Gastrocnemius medialis (tissue), 4 donors: ENCODE data around the gene MPZL3. TPM values are rescaled to one million over a fixed set of nuclear protein-coding genes. Genes with fewer than 3 reads are reported as not detected.

Experiments
- ATAC-seq, 2 donors: fragments of 150-250 bp; one replicate each; pipeline ENCODE4 v1.9.1; 2016
- DNase-seq, 2 donors: peaks; one replicate each; pipeline ENCODE4 v3.0.0-alpha.2; 2019
- H3K27ac ChIP-seq, 4 donors: fragments of 200-600 bp; sonication (generic); 1 replicate in 1 of 4; 2 replicates in 3 of 4; pipeline ENCODE4 v1.5.1; 2016 to 2018; ENCODE audit warnings: mild to moderate bottlenecking in 2 of 4, moderate library complexity in 1 of 4
- H3K27me3 ChIP-seq, 3 donors: fragments of 200-600 bp; sonication (generic) in 2 of 3; 1 replicate in 1 of 3; 2 replicates in 2 of 3; pipeline versions ENCODE4 v1.5.1 to v1.6.0; 2016 to 2019; ENCODE audit warnings: mild to moderate bottlenecking in 1 of 3, moderate library complexity in 1 of 3
- H3K36me3 ChIP-seq, 2 donors: fragments of 200-600 bp; sonication (generic) in 1 of 2; one replicate each; pipeline ENCODE4 v1.5.1; 2017 to 2018
- H3K4me1 ChIP-seq, 2 donors: fragments of 200-600 bp; sonication (generic) in 1 of 2; one replicate each; pipeline ENCODE4 v1.5.1; 2016 to 2017; ENCODE audit warnings: mild to moderate bottlenecking in 2 of 2
- H3K4me3 ChIP-seq, 4 donors: fragments of 200-600 bp; sonication (generic) in 3 of 4; 1 replicate in 1 of 4; 2 replicates in 3 of 4; pipeline ENCODE4 v1.5.1; 2016 to 2019; ENCODE audit warnings: mild to moderate bottlenecking in 2 of 4
- H3K9me3 ChIP-seq, 3 donors: fragments of 200-600 bp; sonication (generic) in 2 of 3; 1 replicate in 1 of 3; 2 replicates in 2 of 3; pipeline ENCODE4 v1.5.1; 2016 to 2019
- CTCF ChIP-seq, 5 experiments: fragments of 450-650 bp in 3 of 5; fragments of 200-600 bp in 2 of 5; sonication (generic) in 2 of 5; IDR thresholded peaks in 4 of 5; conservative IDR thresholded peaks in 1 of 5; 1 replicate in 4 of 5; 2 replicates in 1 of 5; pipeline ENCODE4 v1.5.1; 2016 to 2019; ENCODE audit warnings: antibody characterized with exemption in 5 of 5, mild to moderate bottlenecking in 3 of 5, moderate library complexity in 3 of 5
- POLR2A ChIP-seq, 2 donors: fragments of 450-650 bp; IDR thresholded peaks; one replicate each; pipeline ENCODE4 v1.6.1; 2017; ENCODE audit warnings: antibody characterized with exemption in 2 of 2, mild to moderate bottlenecking in 2 of 2, moderate library complexity in 2 of 2
- in situ Hi-C, 4 donors: fragments of 200-750 bp; cut with MboI; loops; one replicate each; pipeline versions ENCODE4 v1.15.0 to v1.8.0; 2017; ENCODE audit warnings: low sequenced_read_pairs in 4 of 4
- intact Hi-C: fragments of 100-400 bp; cut with DNase I; formaldehyde crosslinking; loops from one replicate; pipeline ENCODE4 v1.15.1; 2023; ENCODE audit warnings: low total_unique reads
- total RNA-seq, 4 donors: library from RNA; depleted of rRNA; stranded (reverse); fragments of >200 nt; gene quantifications; one replicate each; pipeline versions ENCODE4 v1.1.0 to v1.2.3, GENCODE V29; 2016

The MPZL3 gene
- total RNA-seq, 4 donors from 2014 or later: 0.10 to 2.1 (median 0.19) TPM

GRCh38 chr11:118206391-118207031 is 45.7 kb downstream of the MPZL3 start:
- intact Hi-C loops (no loop called here), in situ Hi-C loops (loop anchor here in 1 of 4 donors (10.0 kb wide), 1 partner anchor 88 kb away; no protein-coding TSS in a partner anchor)
- Histone ChIP-seq H3K4me1 (no peaks in the 10 kb centered on the region), H3K27ac (peak overlapping the region in 1 of 4 donors; percentile 4), H3K4me3 (no peak overlapping the region), H3K36me3 (no peaks in the 10 kb centered on the region), H3K9me3 (no peaks in the 10 kb centered on the region), H3K27me3 (peaks cover 0 to 10% (median 8%) of the 10 kb centered on the region in 3 donors)
- no peak for DNase-seq
- ATAC-seq: peak in 1 of 2 donors; percentile 42
- TF ChIP-seq CTCF (IDR thresholded peaks at IDR 0.05 in 4 of 5, conservative IDR thresholded peaks at IDR 0.05 in 1 of 5): no peak

GRCh38 chr11:118205606-118206378 is 46.4 kb downstream of the MPZL3 start:
- in situ Hi-C loops: loop anchor here in 1 of 4 donors (10.0 kb wide), 1 partner anchor 89 kb away; no protein-coding TSS in a partner anchor
- DNase-seq (no peak), ATAC-seq (no peak)
- no peak for TF ChIP-seq CTCF (IDR thresholded peaks at IDR 0.05 in 4 of 5, conservative IDR thresholded peaks at IDR 0.05 in 1 of 5)
- no peak for TF ChIP-seq POLR2A (IDR thresholded peaks at IDR 0.05)
- H3K36me3 ChIP-seq: no peaks in the 10 kb centered on the region
- peaks cover 0 to 10% (median 8%) of the 10 kb centered on the region in 3 donors for H3K27me3 ChIP-seq
- no peaks in the 10 kb centered on the region for H3K4me1 ChIP-seq
- intact Hi-C loops: no loop called here
- H3K9me3 ChIP-seq: no peaks in the 10 kb centered on the region
- peak overlapping the region in 1 of 4 donors; percentile 4 for H3K27ac ChIP-seq
- no peak overlapping the region for H3K4me3 ChIP-seq

- ATAC-seq: no peak
- intact Hi-C loops (no loop called here), in situ Hi-C loops (loop anchor here in 1 of 4 donors (10.0 kb wide), 1 partner anchor 92 kb away; no protein-coding TSS in a partner anchor)
- no peak overlapping the region for H3K4me3 ChIP-seq
- H3K9me3 ChIP-seq: no peaks in the 10 kb centered on the region
- H3K36me3 ChIP-seq: no peaks in the 10 kb centered on the region
- no peaks in the 10 kb centered on the region for H3K27me3 ChIP-seq
- no peak overlapping the region for H3K27ac ChIP-seq
- TF ChIP-seq CTCF (IDR thresholded peaks at IDR 0.05 in 4 of 5, conservative IDR thresholded peaks at IDR 0.05 in 1 of 5) (no peak), POLR2A (IDR thresholded peaks at IDR 0.05) (no peak)
- DNase-seq: no peak
- peaks cover 0 to 5% of the 10 kb centered on the region in 2 donors for H3K4me1 ChIP-seq
Measured at GRCh38 chr11:118202599-118203422, 49.4 kb downstream of the MPZL3 start.

- H3K4me1 ChIP-seq: peaks cover 0 to 5% of the 10 kb centered on the region in 2 donors
- intact Hi-C loops: no loop called here
Measured at GRCh38 chr11:118201966-118202365, 50.2 kb downstream of the MPZL3 start.

More at GRCh38 chr11:118201966-118202365, 50.2 kb downstream of the MPZL3 start:
- in situ Hi-C loops: loop anchor here in 1 of 4 donors (10.0 kb wide), 1 partner anchor 93 kb away; no protein-coding TSS in a partner anchor
- H3K4me3 ChIP-seq: no peak overlapping the region
- no peaks in the 10 kb centered on the region for H3K27me3 ChIP-seq
- no peak overlapping the region for H3K27ac ChIP-seq
- no peaks in the 10 kb centered on the region for H3K9me3 ChIP-seq
- DNase-seq: no peak
- H3K36me3 ChIP-seq: no peaks in the 10 kb centered on the region
- ATAC-seq: no peak
- TF ChIP-seq CTCF (IDR thresholded peaks at IDR 0.05 in 4 of 5, conservative IDR thresholded peaks at IDR 0.05 in 1 of 5): no peak
- TF ChIP-seq POLR2A (IDR thresholded peaks at IDR 0.05): no peak
